GM12892 (cell line): ENCODE data around the gene PTGES3.

Source experiments
- POLR2A ChIP-seq: IDR thresholded peaks from 2 replicates; pipeline ENCODE4 v1.6.1; 2011; ENCODE audit warnings: low read depth, low read length, control low read depth
- POLR2AphosphoS5 ChIP-seq: IDR thresholded peaks from 2 replicates; pipeline ENCODE4 v1.6.1; 2011; ENCODE audit warnings: low read depth, low read length, control low read depth
- TAF1 ChIP-seq: IDR thresholded peaks from 2 replicates; pipeline ENCODE4 v1.6.1; 2011; ENCODE audit warnings: low read depth, mild to moderate bottlenecking, control low read depth, low read length, borderline replicate concordance

- no peak for TF ChIP-seq TAF1
- no peak for TF ChIP-seq POLR2AphosphoS5
- no peak for TF ChIP-seq POLR2A
Observed at GRCh38 chr12:56713345-56713744, 25.3 kb upstream of the PTGES3 start.
